GM21515 (cell line): Measurements from ENCODE around the gene HBS1L.

Experiments used
- ATAC-seq: cut with Tn5 transposase; IDR thresholded peaks from one replicate; pipeline ENCODE4 v1.9.1; 2021; ENCODE audit not compliant: unreplicated experiment

Gene HBS1L

DNA sequence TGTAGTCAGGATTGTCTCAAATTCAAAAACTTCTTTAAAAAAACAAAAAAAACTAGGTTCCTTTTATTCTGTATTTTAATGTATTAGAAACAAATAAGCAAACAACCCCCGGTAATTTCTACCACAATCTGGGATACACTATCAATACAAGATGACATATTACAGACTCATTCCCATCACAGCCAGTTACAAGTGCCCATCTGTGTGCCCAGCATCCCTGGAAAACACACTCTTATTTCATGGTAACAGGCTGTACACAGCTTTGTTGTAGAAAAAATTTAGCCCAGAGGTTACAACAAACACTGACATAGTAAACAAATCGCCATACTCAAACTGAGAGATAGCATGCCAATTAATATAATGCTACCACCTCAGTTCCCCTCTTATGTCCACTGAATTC lies 16.3 kb downstream of the HBS1L start:
- no peak for ATAC-seq

DNA sequence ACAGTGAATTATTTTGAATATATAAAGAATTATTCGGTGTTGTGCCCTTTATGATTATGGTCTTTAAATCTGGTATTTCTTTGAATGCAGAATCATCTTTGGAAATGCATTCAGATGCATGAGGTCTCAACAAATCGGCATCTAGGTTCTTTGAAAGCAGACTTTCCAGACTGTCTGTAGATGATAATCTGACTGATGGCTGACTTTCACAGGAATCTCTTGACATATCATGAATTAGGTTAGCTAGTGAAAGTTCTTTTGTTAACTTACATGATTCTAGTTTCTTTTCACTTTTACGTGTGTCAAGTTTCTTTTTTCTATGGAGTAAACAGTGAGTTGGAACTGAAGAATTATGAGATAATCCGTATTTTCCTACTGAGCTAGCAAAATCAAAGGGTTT lies 17.1 kb downstream of the HBS1L start:
- ATAC-seq: no peak

DNA sequence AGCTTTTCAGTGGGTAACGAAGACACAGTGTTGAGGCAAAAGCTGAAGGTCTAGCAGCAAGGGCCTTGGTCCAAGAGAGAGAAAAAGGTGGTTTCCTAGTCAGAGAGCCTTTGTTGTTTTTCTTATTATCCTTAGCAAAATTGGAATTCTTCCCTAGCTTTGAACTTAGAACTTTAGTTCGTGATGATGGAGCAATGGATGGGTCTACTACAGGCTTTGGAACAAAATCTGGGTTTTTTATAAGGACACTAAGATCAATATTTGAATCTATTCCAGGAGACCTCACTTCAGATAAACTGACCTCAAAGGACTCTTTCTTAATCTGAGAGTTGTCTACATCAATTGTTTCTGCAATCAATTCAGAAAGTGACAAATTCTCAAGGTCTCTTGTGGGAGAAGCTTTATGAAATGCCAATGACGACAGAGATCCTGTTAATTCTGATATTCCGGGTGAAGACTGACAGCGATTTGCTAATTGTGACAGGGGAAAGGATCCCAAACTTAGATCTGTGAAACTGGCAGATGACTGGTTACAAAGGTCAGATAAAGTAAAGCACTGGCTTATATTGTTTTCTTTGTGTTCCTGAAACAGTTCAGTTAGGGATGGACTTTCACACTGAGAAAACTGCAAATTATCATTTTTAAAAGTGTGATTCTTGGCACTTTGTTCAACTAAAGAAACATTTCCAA lies 17.7 kb downstream of the HBS1L start:
- no peak for ATAC-seq

DNA sequence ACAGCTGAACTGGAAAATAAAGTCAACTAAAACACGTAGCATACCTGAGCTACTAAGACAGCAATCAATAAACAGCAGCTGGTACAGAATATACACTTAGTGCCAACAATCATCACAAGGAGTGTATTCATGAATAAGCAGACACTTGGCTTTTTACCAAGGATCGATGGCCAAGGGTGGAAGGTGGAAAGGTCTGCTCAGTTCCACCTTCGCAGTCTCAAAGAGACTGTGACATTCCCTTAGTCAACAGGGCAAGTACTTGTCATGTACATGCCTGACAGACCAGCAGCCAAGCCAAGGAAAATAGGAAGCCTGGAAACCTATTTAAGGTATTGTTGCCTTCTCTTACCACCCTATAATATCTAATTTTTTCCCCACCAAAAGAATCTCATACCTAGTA lies 21.4 kb downstream of the HBS1L start:
- no peak for ATAC-seq

DNA sequence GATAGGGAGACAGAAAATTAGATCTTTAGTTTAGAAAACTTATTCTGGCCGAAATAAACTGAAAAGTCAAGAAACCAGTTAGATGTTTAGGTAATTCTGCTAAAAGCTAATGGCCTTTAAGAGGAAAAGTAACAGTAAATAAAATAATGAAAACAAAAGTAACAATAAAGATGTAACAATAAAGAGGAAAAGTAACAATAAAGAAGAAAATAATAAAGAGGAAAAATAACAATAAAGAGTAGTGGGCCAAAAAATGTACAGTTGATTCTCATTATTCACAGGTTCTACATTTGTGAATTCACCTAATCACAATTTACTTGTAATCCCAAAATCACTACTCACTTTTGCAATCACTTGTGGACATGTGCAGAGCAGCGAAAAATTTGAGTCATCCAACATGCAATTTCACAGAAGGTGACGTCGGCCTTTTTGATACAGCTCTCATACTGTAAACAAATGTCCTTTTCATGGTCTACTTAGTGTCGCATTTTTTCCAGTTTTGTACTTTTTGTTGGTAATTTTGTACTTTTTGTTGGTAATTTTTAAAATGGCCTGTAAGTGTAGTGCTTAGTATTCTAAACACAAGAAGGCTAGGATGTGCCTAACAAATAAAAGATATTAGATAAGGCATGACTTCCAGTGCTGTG lies 24.0 kb downstream of the HBS1L start:
- ATAC-seq: no peak

DNA sequence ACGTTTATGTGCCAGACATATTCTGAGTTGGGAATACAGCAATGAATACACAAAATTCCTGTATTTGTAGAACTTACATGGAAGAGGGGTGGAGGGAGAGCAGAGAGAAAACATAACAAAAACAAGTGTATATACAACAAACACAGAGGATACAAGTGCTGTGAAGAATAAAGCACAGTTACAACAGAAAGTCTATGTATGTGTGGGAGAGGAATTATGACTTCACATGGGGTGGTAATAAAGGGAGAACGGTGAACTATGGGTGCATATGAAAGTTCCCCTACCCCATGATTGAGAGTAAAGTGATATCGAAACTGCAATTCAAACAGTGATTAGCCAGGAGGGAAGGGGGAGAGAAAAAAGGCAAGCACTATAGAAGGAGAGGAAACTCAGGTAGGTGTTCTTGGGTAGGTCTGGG lies 24.6 kb downstream of the HBS1L start:
- peak; percentile 95 for ATAC-seq

DNA sequence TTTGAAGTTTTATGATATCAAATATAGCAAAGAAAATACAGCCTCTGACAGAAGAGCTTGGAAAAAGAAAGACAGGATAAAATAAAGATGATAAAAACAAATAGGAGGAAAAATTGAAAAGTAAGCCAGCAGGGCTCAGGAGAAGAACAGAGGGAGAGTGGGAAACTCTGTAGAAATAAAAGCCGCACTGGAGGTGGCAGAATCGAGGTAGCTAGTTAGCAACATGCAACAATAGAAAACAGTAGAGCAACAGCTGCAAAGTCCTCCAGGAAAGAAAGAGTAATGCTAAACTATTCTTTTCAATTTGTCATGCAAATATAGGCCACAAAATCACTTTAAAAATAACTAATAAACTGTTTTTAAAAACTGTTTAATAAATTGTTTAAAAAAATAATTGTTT lies 28.8 kb downstream of the HBS1L start:
- ATAC-seq: no peak

DNA sequence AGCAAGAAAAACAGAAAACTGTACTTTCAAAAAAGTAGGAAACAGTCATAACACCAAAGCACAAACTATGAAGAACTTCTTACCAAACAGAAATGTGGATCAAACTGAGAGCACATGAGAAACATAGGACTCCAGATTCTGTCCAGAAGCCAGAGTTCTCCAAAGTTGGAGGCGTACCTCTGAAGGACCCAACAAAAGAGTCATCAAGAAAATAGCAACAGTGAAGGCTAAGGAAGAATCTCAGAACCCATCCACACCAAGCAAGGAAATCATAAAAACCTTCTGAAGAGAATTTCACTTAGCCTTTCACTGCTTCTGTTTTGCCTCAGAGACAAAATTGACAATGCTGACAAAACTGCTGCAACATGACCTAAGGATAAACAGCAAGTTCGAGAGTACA lies 29.4 kb downstream of the HBS1L start:
- no peak for ATAC-seq

DNA sequence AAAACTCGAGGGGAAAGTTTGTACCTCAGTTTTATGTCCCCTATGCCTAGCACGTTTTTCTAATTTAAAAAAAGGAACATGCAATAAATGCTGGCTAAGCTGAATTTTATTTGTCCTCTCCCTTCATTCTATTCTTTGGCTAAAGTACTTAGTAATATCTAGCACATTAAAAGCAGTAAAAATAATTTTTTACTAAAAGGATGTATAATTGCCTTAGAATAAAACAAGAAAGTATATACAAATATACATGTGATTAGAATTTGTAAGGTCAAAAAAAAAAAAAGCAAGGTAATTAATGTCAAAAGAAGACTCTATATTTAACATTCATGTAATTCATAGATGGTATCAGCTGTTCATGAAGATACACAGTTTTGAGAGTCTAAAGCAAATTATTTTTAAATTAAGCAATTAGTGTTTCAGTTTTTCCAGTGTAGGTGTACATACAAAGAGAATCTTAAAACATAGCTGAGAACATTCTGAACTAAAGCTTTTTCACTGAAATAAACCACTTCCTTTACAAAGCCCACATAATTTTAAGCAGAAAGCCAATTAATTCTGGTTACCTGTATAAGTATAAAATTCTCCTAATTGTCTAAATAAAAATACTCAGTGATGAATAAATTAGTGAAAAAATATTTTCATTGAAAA lies 32.4 kb downstream of the HBS1L start:
- ATAC-seq: no peak

DNA sequence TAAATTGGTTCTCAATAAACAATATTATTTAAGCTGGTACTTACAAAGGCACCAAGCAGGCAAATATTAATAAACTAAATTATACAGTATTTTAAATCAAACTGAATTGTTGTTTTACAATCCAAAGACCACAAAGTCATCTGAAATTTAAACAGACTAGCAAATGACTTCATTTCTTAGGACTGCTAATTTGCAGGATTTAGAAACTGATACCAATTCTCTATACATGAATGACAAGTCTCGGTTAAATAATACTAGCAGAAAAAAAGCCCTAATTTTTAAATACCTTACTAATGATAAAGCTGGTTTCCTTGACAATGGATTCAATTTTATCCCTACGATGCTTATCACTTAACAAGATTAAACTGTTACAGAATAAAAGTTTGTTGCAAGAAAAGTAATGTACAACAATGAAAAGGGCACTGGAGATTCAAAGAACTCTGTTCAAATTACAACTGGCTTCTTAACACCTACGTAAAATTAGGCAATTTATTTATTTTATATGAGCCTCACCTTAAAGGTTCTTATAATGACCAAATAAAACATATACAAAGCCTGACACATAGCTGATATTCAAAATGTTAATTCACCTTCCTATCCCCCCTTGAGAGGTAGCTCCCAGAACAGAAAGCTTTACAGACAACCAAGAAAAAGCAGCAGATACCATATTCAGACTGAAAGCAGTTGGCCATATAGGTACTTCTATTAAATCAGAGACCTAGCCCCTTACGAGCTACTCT lies 33.1 kb downstream of the HBS1L start:
- peak; percentile 80 for ATAC-seq

DNA sequence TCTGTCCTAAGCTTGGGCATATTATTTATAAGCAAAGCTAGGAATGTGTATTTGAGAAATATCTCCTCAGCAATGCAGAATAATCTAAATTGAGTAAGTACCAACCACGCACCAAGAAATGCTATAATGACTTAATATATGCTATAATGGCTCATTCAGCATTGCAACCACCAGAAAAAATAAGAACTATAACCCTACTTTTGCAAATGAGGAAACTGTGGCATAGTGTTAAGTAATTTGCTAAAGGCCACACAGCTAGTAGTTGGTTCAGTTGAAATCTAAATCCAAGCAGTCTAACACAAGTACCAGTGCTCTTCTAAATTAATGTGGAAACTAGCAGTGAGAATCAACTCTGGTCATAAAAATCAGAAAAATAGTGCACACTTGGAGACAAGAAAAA lies 35.7 kb downstream of the HBS1L start:
- ATAC-seq: no peak

DNA sequence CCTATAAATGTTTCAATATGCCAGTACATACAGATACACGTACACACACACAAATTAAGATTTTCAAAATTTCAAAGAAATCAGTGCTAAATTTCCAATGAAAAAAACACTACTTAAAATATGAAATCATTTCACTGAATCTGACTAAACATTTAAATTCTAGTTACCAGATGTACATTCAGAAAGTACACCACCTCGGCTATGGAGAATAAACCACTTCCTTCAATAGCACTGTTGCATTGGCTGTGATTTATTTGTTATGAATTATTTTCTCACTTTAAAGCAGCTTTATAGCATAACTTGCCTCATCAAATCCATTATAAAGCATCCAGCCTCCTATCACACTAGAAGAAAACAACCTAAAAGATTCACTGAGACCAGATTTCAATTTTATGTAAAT lies 36.6 kb downstream of the HBS1L start:
- ATAC-seq: no peak

DNA sequence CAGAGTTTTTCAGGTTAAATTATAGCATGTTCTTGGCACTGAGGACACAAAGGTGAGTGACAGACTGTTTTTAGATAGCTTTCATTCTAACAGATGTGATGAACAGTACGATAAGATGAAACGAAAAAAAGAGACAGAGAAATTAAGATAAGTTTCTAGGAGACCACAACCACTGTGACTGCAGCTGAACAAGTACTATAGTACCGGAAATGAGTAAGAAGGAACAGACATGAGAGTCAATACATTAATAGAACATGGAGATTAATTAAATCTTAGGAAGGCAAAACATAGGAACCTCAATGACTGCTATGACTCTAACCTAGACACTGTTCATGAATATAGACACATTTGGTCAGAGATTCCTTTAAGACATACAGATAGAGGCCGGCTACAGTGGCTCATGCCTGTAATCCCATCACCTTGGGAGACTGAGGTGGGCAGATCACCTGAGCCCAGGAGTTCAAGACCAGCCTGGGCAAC lies 40.2 kb downstream of the HBS1L start:
- peak; percentile 96 for ATAC-seq

DNA sequence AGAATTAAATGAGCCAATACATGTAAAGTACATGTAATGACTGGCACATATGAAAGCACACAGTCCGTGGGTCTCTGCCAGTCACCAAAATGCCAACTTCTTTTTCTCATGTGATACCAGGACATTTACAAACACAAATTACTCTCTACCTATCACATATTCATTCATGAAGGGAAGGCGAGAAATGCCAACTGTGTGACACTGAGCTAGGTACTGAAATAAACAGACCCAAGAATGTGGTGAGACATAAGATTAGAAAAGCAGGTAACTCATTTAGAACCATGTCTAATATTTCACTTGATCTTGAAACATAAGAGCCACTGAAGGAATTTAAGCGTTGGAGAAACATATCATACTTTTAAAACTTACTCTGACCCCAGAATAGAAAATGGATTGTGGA lies 41.4 kb downstream of the HBS1L start:
- no peak for ATAC-seq

DNA sequence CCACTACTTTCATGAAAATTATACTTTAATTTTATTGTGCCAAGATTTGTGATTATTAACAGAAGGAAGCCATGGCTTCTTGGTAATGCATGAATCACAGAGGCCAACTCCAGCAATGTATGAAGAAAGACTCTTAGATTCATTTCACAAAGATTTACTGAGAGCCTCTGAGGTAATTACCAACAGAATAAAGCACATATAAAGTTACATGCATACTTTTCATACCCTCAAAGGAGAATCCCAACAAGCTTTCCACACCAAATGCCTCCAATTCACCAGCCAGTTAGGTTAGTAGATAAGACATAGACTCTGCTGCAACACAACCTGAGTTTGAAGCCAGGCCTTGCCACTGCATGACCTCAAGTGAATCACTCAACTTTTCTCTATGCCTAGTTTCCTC lies 41.9 kb downstream of the HBS1L start:
- no peak for ATAC-seq

DNA sequence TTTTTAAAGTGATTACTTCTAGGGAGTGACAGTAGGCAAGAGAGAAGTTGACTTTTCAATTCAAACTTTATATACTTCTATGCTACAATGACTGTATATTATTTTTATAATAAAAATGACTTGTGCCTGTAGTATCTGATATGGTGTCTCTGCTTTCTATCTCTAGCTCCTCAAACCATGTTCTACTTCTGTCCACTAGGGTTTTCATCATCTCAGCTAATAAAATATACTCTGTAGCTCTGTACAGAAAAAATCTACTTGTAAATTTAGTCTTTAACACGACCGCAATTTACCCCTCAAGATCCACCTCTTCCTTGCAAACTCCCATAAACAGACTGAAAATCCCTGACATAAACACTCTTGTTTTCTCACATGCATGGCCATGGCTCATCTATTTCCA lies 42.3 kb downstream of the HBS1L start:
- no peak for ATAC-seq

DNA sequence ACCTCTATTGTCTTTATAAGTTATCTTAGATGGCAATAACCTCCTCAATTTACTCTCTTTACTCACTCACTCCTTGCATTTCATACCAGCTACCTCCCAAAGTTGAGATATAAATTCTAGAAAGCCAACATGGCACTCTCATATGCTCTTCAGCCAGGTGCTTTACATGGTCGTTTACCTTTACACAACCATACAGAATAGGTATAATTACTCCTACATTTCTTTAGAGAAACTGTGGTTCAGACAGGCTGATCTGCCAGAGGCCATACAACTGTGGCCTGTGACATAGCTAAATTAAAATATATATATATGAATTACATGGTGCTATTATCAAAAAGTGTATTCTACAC lies 45.7 kb downstream of the HBS1L start:
- ATAC-seq: no peak

DNA sequence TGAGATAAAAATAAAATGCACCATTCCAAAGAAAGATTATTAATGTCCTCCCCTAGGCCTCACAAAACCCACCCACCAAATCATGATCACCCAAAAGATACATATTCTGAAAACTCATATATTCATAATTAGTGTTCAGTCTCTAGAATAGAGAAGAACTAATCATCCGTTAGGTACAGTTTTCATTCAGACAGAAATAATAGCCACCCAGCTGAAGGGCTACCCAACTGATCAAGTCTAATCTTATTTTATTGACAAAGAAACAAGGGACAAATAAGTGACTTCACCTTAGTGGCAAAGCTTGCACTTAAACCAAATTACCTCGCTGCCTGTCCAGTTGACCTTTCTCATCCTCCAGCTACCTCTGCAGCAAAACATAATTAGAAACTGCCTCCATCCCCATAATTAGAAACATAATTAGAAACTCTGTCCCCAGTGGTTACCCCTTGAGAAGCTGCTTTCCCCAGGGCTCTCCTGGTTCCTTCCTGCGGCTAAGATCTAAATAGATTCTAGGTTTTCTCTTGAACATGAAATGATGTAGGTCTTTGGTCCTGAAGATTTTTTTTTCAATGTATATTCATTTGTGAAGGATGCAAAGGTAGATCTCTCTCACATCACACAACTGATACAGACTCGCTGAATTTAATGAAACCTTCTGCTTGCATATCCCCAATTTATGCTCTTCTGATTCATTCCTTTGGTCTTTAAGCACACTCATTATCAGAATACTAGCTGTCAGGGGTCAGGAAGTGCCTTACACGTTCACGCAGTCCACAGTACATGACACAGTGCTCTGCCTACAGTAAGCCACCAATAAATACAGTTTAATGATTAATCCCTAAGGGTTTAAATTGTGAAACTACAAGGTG lies 46.3 kb downstream of the HBS1L start:
- ATAC-seq: peak; percentile 86

DNA sequence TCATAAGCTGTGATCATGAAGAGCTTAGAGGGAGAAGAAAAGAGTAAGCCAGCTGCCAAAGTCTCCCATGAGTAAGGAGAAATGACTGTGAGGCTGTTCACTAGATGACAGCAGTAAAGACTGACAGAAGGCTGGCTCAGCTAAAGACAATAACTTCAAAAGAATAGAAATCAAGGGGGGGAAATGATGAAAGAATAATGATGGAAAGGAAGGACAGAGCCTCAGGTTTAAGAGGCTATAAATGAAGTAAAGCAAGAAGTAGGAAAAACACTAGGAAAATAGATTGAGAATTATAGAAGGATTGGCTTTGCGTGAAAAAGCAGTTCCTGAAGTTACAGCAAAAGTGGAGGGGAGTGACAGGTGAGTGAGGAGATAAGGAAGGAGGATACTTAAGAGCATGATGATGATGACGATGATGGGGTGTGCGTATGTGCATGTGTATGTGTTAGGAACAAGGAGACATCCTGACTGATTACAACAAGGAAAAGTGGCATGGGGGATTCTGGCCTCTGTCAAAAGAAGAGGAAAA lies 48.2 kb downstream of the HBS1L start:
- ATAC-seq: no peak

DNA sequence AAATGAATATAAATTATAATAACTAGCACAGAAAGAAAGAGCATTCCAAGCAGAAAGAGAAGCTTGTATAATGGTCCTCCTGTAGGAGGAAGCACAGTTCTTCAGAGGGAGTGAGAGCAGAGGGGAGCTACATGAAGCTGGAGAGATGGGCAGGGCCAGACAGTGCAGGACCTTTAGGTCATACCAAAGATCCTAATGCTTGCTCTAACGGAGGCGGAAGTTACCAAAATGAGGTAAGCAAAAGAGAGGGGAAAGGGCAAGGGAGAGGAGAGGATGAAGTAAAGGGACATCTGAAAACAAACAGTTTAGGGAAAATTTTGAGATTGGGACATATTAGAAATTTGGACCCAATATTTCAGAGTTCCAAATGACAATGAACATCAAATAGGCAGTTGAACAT lies 50.2 kb downstream of the HBS1L start:
- ATAC-seq: no peak
